GM19324 (cell line): ENCODE measurements around the gene RASGRF1.
"Not testable (repeated sequence)": the region's sequence is repeated elsewhere in the genome, so short reads cannot be mapped to it uniquely, and the experiment has no call there.

ENCODE experiments used
- ATAC-seq: cut with Tn5 transposase; IDR thresholded peaks from one replicate; pipeline ENCODE4 v1.9.1; 2021; ENCODE audit warnings: mild to moderate bottlenecking, moderate library complexity; ENCODE audit not compliant: unreplicated experiment, low FRiP score

The RASGRF1 gene

GRCh38 chr15:79090487-79091203 lies at the start of gene RASGRF1:
Gene RASGRF1 (minus strand): TSS chr15:79090780. CDS start chr15:79090498, 282 bp downstream.
- no peak for ATAC-seq

GRCh38 chr15:79136434-79137046 lies 46.0 kb upstream of the RASGRF1 start:
- no peak for ATAC-seq

GRCh38 chr15:79133309-79133708 lies 42.7 kb upstream of the RASGRF1 start:
- ATAC-seq, result no peak

- ATAC-seq, result no peak
These were observed 42.2 kb upstream of the RASGRF1 start for GRCh38 chr15:79132770-79133169.

GRCh38 chr15:79132361-79132760 lies 41.8 kb upstream of the RASGRF1 start:
- ATAC-seq, result no peak

- no peak for ATAC-seq
These were observed 40.1 kb upstream of the RASGRF1 start for GRCh38 chr15:79130535-79131130.

- ATAC-seq, result no peak
These were observed 38.7 kb upstream of the RASGRF1 start for GRCh38 chr15:79129235-79129634.

- no peak for ATAC-seq
These were observed 38.0 kb upstream of the RASGRF1 start for GRCh38 chr15:79128556-79128955.

- ATAC-seq, result no peak
These were observed 33.8 kb upstream of the RASGRF1 start for GRCh38 chr15:79124388-79124787.

GRCh38 chr15:79122991-79123390 lies 32.4 kb upstream of the RASGRF1 start:
- ATAC-seq, result no peak

- no peak for ATAC-seq
These were observed 31.8 kb upstream of the RASGRF1 start for GRCh38 chr15:79122391-79122790.

GRCh38 chr15:79121571-79121970 lies 31.0 kb upstream of the RASGRF1 start:
- no peak for ATAC-seq

- no peak for ATAC-seq
These were observed 27.0 kb upstream of the RASGRF1 start for GRCh38 chr15:79117442-79118204.

- ATAC-seq, result no peak
These were observed 26.2 kb upstream of the RASGRF1 start for GRCh38 chr15:79116771-79117170.

GRCh38 chr15:79115986-79116665 lies 25.5 kb upstream of the RASGRF1 start:
- no peak for ATAC-seq

- no peak for ATAC-seq
These were observed 23.3 kb upstream of the RASGRF1 start for GRCh38 chr15:79113831-79114230.

GRCh38 chr15:79111404-79111803 lies 20.8 kb upstream of the RASGRF1 start:
- not testable (repeated sequence) for ATAC-seq

- no peak for ATAC-seq
These were observed 14.6 kb upstream of the RASGRF1 start for GRCh38 chr15:79105141-79105540.

- no peak for ATAC-seq
These were observed 12.0 kb upstream of the RASGRF1 start for GRCh38 chr15:79102595-79102994.

GRCh38 chr15:79101866-79102581 lies 11.4 kb upstream of the RASGRF1 start:
- ATAC-seq, result no peak
